ENCODE data around the gene IER3.
A peak's percentile ranks its signal among the peaks of the same experiment; 100 is the strongest.
"Not testable (repeated sequence)": the region's sequence is repeated elsewhere in the genome, so short reads cannot be mapped to it uniquely, and the experiment has no call there.

Gene IER3

GRCh38 chr6:30767944-30768301 lies 23.6 kb upstream of the IER3 start:
- no peak for DNase-seq

GRCh38 chr6:30767158-30767943 lies 23.0 kb upstream of the IER3 start:
- DNase-seq, result no peak

- no peak for DNase-seq
Measured at GRCh38 chr6:30766461-30767157, 22.3 kb upstream of the IER3 start.

GRCh38 chr6:30765495-30765894 lies 21.1 kb upstream of the IER3 start:
- DNase-seq, result not testable (repeated sequence)

- not testable (repeated sequence) for DNase-seq
Measured at GRCh38 chr6:30764490-30765043, 20.2 kb upstream of the IER3 start.

GRCh38 chr6:30763618-30764489 lies 19.5 kb upstream of the IER3 start:
- DNase-seq, result peak; percentile 95

- DNase-seq, result no peak
Measured at GRCh38 chr6:30763155-30763617, 18.8 kb upstream of the IER3 start.

- no peak for DNase-seq
Measured at GRCh38 chr6:30761791-30762429, 17.6 kb upstream of the IER3 start.

- no peak for DNase-seq
Measured at GRCh38 chr6:30760549-30760948, 16.2 kb upstream of the IER3 start.

GRCh38 chr6:30759575-30760239 lies 15.4 kb upstream of the IER3 start:
- DNase-seq, result peak; percentile 99

GRCh38 chr6:30757261-30757904 lies 13.0 kb upstream of the IER3 start:
- DNase-seq, result no peak

GRCh38 chr6:30756405-30757003 lies 12.2 kb upstream of the IER3 start:
- not testable (repeated sequence) for DNase-seq

- DNase-seq, result no peak
Measured at GRCh38 chr6:30754631-30755030, 10.3 kb upstream of the IER3 start.

- peak; percentile 99 for DNase-seq
Measured at GRCh38 chr6:30752157-30752927, 8.0 kb upstream of the IER3 start.

GRCh38 chr6:30750379-30750668 lies 6.0 kb upstream of the IER3 start:
- DNase-seq, result no peak

GRCh38 chr6:30749554-30750378 lies 5.4 kb upstream of the IER3 start:
- DNase-seq, result peak; percentile 32

- DNase-seq, result peak; percentile 54
Measured at GRCh38 chr6:30748851-30749540, 4.6 kb upstream of the IER3 start.

GRCh38 chr6:30747902-30748769 lies 3.8 kb upstream of the IER3 start:
- DNase-seq, result no peak

Data from kidney glomerular epithelial cell (primary cell).